SH-SY5Y (cell line): ENCODE results near the gene TXNL4A.

Source experiments
- GATA2 ChIP-seq: IDR thresholded peaks from 2 replicates; pipeline ENCODE4 v1.6.1; 2011; ENCODE audit warnings: mild to moderate bottlenecking, low read depth, low read length
- GATA3 ChIP-seq: IDR thresholded peaks from 2 replicates; pipeline ENCODE4 v1.6.1; 2011; ENCODE audit warnings: low read depth, mild to moderate bottlenecking, low read length, moderate library complexity

DNA sequence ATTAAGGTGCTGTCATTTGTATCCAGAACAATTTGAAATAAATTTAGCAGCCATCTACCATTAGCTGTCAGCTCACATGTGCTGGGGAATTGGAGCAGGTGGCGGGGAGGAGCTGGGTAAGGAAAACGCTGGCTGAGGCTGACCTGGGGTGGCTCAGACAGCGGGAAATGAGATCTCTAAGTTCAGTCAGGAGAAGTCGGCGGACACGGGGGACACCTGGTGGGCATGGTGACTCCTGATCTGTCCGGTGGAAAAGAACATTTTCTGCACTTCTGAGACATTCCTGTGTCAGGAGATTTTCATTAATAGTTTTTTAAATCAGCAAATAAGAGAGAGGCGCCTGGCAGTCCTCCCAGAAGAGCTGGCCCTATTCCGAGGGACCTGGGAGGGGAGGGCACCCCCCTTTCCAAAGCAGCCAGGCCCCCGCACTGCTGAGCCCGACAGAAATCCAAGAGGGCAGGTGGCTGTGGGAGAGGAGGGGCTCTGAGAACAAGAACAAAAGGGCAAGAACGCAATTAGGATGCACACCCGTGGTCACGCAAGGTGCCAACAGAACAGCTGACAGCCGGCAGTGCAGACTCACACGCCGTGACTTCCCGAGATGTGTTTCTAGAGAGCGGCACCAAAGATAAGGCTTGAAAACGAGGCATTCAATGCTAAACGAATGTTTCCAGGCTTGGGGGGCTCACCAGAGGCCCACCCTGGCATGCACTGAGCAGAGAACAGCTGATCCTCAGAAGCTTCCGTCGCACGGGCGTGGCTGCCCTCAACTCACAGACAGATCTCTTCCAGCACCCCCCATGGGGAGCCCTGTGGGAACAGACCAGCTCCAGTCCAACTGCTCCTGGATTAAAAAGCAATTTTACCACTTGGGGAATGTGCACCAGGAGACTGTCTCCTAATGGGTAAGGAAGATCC lies 63.3 kb downstream of the TXNL4A start:
- no peak for TF ChIP-seq GATA2
- TF ChIP-seq GATA3 = no peak
